Stimulated activated CD8-positive, alpha-beta memory T cell treated with anti-CD3 and anti-CD28 coated beads, Interleukin-7, amount 100 ng/mL, for 48 hours (primary cell): ENCODE results near the gene CCDC167.

Experiments used
- DNase-seq, 2 donors: peaks; one replicate each; pipeline ENCODE4 v3.0.0-alpha.2; 2020; ENCODE audit warnings: low read depth in 1 of 2; ENCODE audit errors: extremely low read depth in 1 of 2

Gene CCDC167

GRCh38 chr6:37435373-37435772 lies 64.3 kb downstream of the CCDC167 start:
- DNase-seq: no peak

GRCh38 chr6:37433657-37434271 lies 65.9 kb downstream of the CCDC167 start:
- DNase-seq: peak; percentile 18 to 44
